WTC11 (cell line): ENCODE measurements around the gene AIFM1.

Source experiments
- SMAD4 ChIP-seq: sonication (generic); formaldehyde crosslinking; IDR thresholded peaks from 2 replicates; pipeline ENCODE4 v1.8.0; 2022; ENCODE audit warnings: mild to moderate bottlenecking, missing genetic modification reagents
- TF ChIP-seq, protein P1 (sequence below): fragments of 200-600 bp; IDR thresholded peaks from 2 replicates; pipeline ENCODE4 v1.8.0; 2022; ENCODE audit warnings: antibody characterized with exemption

DNA sequence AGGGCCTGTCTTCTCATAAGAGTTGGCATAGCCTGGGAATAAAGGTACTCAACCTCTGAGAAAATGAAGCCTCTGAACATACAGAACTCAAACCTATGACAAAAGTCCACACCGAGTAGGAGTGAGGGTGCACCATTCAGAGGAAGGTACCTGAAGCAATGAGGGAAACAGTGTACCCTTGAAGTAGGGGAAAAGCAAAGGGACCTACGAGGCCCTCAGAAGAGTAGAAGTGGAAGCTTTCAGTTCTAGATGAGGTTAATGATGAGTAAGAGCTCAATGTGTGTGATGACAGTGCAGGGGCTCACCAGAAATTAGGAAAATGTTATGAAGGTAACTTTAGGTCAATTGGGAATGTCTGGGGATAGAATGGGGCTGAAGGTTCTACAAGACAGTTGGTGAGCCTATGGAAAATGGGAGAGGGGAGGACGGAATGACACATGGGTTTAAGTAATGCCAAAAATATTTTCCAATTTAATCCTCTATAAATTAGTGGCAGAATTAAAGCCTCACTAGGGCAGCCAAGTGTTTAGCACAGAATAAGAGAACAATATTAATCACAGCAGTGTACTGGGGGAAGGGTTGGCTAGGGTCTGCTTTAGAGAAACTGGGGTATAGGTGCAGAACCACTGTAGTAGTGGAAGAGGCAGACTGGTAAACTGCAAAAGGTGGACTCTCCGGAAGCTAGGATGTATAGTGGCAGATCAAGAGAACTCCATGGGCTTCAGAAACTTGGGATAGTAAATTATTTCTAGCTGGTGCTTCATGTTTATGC lies 46.0 kb upstream of the AIFM1 start:
- TF ChIP-seq, protein P1, sequence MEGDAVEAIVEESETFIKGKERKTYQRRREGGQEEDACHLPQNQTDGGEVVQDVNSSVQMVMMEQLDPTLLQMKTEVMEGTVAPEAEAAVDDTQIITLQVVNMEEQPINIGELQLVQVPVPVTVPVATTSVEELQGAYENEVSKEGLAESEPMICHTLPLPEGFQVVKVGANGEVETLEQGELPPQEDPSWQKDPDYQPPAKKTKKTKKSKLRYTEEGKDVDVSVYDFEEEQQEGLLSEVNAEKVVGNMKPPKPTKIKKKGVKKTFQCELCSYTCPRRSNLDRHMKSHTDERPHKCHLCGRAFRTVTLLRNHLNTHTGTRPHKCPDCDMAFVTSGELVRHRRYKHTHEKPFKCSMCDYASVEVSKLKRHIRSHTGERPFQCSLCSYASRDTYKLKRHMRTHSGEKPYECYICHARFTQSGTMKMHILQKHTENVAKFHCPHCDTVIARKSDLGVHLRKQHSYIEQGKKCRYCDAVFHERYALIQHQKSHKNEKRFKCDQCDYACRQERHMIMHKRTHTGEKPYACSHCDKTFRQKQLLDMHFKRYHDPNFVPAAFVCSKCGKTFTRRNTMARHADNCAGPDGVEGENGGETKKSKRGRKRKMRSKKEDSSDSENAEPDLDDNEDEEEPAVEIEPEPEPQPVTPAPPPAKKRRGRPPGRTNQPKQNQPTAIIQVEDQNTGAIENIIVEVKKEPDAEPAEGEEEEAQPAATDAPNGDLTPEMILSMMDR: no peak
- no peak for TF ChIP-seq SMAD4 (CRISPR knock-in tag)
